H9 (cell line): ENCODE results near the gene PGBD4. TPM values are rescaled to one million over a fixed set of nuclear protein-coding genes. Genes with fewer than 3 reads are reported as not detected.

Source experiments
- DNase-seq: peaks from one replicate; pipeline ENCODE4 v3.0.0-alpha.2; 2017
- H2AFZ ChIP-seq: one replicate; pipeline ENCODE4 v1.6.1; 2013; ENCODE audit warnings: mild to moderate bottlenecking, low read length, control low read depth, moderate library complexity
- H2AK5ac ChIP-seq: 2 replicates; pipeline ENCODE4 v1.6.1; 2013; ENCODE audit warnings: low read length, control low read depth, mixed read lengths; ENCODE audit not compliant: insufficient read length
- H2BK120ac ChIP-seq: one replicate; pipeline ENCODE4 v1.6.1; 2013; ENCODE audit warnings: low read depth, mild to moderate bottlenecking, low read length, control low read depth, inconsistent platforms; ENCODE audit not compliant: poor library complexity, severe bottlenecking
- H2BK12ac ChIP-seq: 2 replicates; pipeline ENCODE4 v1.6.1; 2013; ENCODE audit warnings: low read length, control low read depth, mixed read lengths, low read depth; ENCODE audit not compliant: insufficient read length
- H2BK15ac ChIP-seq: 2 replicates; pipeline ENCODE4 v1.6.1; 2013; ENCODE audit warnings: low read depth, low read length, control low read depth
- H2BK20ac ChIP-seq: one replicate; pipeline ENCODE4 v1.6.1; 2013; ENCODE audit warnings: low read depth, mild to moderate bottlenecking, low read length, control low read depth, inconsistent platforms; ENCODE audit not compliant: poor library complexity, severe bottlenecking
- H2BK5ac ChIP-seq: 2 replicates; pipeline ENCODE4 v1.6.1; 2013; ENCODE audit warnings: low read length, control low read depth, mixed read lengths; ENCODE audit not compliant: insufficient read length
- H3K14ac ChIP-seq: 2 replicates; pipeline ENCODE4 v1.6.1; 2013; ENCODE audit warnings: low read length, control low read depth; ENCODE audit not compliant: insufficient read depth
- H3K18ac ChIP-seq: 2 replicates; pipeline ENCODE4 v1.6.1; 2013; ENCODE audit warnings: low read depth, mild to moderate bottlenecking, mixed read lengths, low read length, control low read depth; ENCODE audit not compliant: insufficient read length
- H3K23ac ChIP-seq: 2 replicates; pipeline ENCODE4 v1.6.1; 2013; ENCODE audit warnings: low read length, control low read depth, mixed read lengths, low read depth; ENCODE audit not compliant: insufficient read length
- H3K23me2 ChIP-seq: 2 replicates; pipeline ENCODE4 v1.6.1; 2013; ENCODE audit warnings: low read depth, mild to moderate bottlenecking, mixed read lengths, low read length, control low read depth; ENCODE audit not compliant: insufficient read length, poor library complexity, severe bottlenecking
- H3K27ac ChIP-seq: 2 replicates; pipeline ENCODE4 v1.5.1; 2013; ENCODE audit warnings: low read length, control low read depth, mixed read lengths, low read depth; ENCODE audit not compliant: insufficient read length
- H3K27me3 ChIP-seq: 2 replicates; pipeline ENCODE4 v1.6.1; 2013; ENCODE audit warnings: low read length, control low read depth, inconsistent platforms; ENCODE audit not compliant: insufficient read depth
- H3K4ac ChIP-seq: 2 replicates; pipeline ENCODE4 v1.6.1; 2013; ENCODE audit warnings: low read depth, mild to moderate bottlenecking, control low read depth, inconsistent platforms, low read length, moderate library complexity
- H3K4me1 ChIP-seq: 2 replicates; pipeline ENCODE4 v1.6.1; 2013; ENCODE audit warnings: low read length, control low read depth, inconsistent platforms; ENCODE audit not compliant: insufficient read depth
- H3K4me2 ChIP-seq: 2 replicates; pipeline ENCODE4 v1.6.1; 2013; ENCODE audit warnings: low read length, control low read depth, mixed read lengths; ENCODE audit not compliant: insufficient read length, insufficient read depth
- H3K56ac ChIP-seq: 2 replicates; pipeline ENCODE4 v1.6.1; 2013; ENCODE audit warnings: low read depth, mild to moderate bottlenecking, mixed read lengths, low read length, control low read depth; ENCODE audit not compliant: insufficient read length
- H3K79me1 ChIP-seq: 2 replicates; pipeline ENCODE4 v1.6.1; 2013; ENCODE audit warnings: low read depth, mild to moderate bottlenecking, moderate library complexity, low read length, control low read depth, inconsistent platforms; ENCODE audit not compliant: insufficient read depth, poor library complexity, severe bottlenecking
- H3K79me2 ChIP-seq: 2 replicates; pipeline ENCODE4 v1.6.1; 2013; ENCODE audit warnings: low read length, control low read depth, inconsistent platforms; ENCODE audit not compliant: insufficient read depth
- H3K9ac ChIP-seq: 2 replicates; pipeline ENCODE4 v1.6.1; 2013; ENCODE audit warnings: low read length, control low read depth, mixed read lengths; ENCODE audit not compliant: insufficient read length; ENCODE audit errors: extremely low read depth
- H3K9me3 ChIP-seq: one replicate; pipeline ENCODE4 v1.6.1; 2013; ENCODE audit warnings: low read depth, low read length, inconsistent platforms; ENCODE audit not compliant: control insufficient read depth
- H3T11ph ChIP-seq: one replicate; pipeline ENCODE4 v1.6.1; 2013; ENCODE audit warnings: mild to moderate bottlenecking, low read length, control low read depth, inconsistent platforms
- H4K20me1 ChIP-seq: one replicate; pipeline ENCODE4 v1.6.1; 2013; ENCODE audit not compliant: control insufficient read depth, insufficient read length, insufficient read depth
- H4K5ac ChIP-seq: 2 replicates; pipeline ENCODE4 v1.6.1; 2013; ENCODE audit warnings: low read depth, mild to moderate bottlenecking, mixed read lengths, low read length, control low read depth; ENCODE audit not compliant: insufficient read length
- H4K8ac ChIP-seq: replicated peaks from 2 replicates; pipeline ENCODE4 v1.6.1; 2013; ENCODE audit warnings: low read length, control low read depth, mixed read lengths, low read depth; ENCODE audit not compliant: insufficient read length
- H4K91ac ChIP-seq: 2 replicates; pipeline ENCODE4 v1.6.1; 2013; ENCODE audit warnings: low read depth, mild to moderate bottlenecking, moderate library complexity, mixed read lengths, low read length, control low read depth; ENCODE audit not compliant: insufficient read length
- H3K27ac Mint-ChIP-seq, 3 experiments: 2 replicates in 2 of 3; 3 replicates in 1 of 3; pipeline ENCODE4 v1.8.0; 2020 to 2021; ENCODE audit warnings: mixed read lengths in 3 of 3, mild to moderate bottlenecking in 1 of 3, moderate library complexity in 1 of 3
- H3K27me3 Mint-ChIP-seq: 2 replicates; pipeline ENCODE4 v1.8.0; 2021; ENCODE audit warnings: low read depth, mild to moderate bottlenecking, moderate library complexity, mixed read lengths
- H3K36me3 Mint-ChIP-seq, 3 experiments: 2 replicates in 2 of 3; 3 replicates in 1 of 3; pipeline ENCODE4 v1.8.0; 2020 to 2021; ENCODE audit warnings: low read depth in 3 of 3, mixed read lengths in 3 of 3; ENCODE audit not compliant: insufficient read depth in 1 of 3
- H3K4me1 Mint-ChIP-seq, 2 experiments: 2 replicates each; pipeline ENCODE4 v1.8.0; 2020; ENCODE audit warnings: mixed read lengths in 2 of 2
- H3K4me3 Mint-ChIP-seq, 2 experiments: 2 replicates in 1 of 2; 3 replicates in 1 of 2; pipeline ENCODE4 v1.8.0; 2020 to 2021; ENCODE audit warnings: mild to moderate bottlenecking in 2 of 2, mixed read lengths in 2 of 2, moderate library complexity in 1 of 2
- H3K9me3 Mint-ChIP-seq, 2 experiments: 2 replicates in 1 of 2; 3 replicates in 1 of 2; pipeline ENCODE4 v1.8.0; 2020; ENCODE audit warnings: mild to moderate bottlenecking in 2 of 2, mixed read lengths in 2 of 2, moderate library complexity in 1 of 2
- CTCF ChIP-seq: fragments of 200-600 bp; sonication (generic); conservative IDR thresholded peaks from 3 replicates; pipeline ENCODE4 v1.8.0; 2021; ENCODE audit warnings: antibody characterized with exemption, mild to moderate bottlenecking
- WGBS: extraction: QIAGEN DNeasy Blood & Tissue Kit; methylation state at CpG from one replicate; pipeline ENCODE4 v1.1.7; 2013; ENCODE audit warnings: missing lambda C conversion rate, low lambda C conversion rate, mixed read lengths; ENCODE audit not compliant: insufficient read length; ENCODE audit errors: extremely low coverage; 5-methylcytosine and 5-hydroxymethylcytosine counted together
- total RNA-seq: library from RNA; stranded (reverse); gene quantifications from 2 replicates; pipeline ENCODE4 v1.2.1, GENCODE V29; 2021

The PGBD4 gene
- total RNA-seq, 1 experiment from 2014 or later, result 1.2 TPM

GRCh38 chr15:34099914-34100313, 2.0 kb upstream of the PGBD4 start:
- Histone ChIP-seq H4K8ac (no peak overlapping the region), H3K56ac (no peak overlapping the region), H3K14ac (no peak overlapping the region), H2BK15ac (no peak overlapping the region), H3K4me2 (no peak overlapping the region), H3K23ac (no peak overlapping the region), H4K5ac (no peak overlapping the region), H2AK5ac (no peak overlapping the region), H3K9me3 (no peaks in the 10 kb centered on the region), H3K4me1 (no peaks in the 10 kb centered on the region), H2BK5ac (no peak overlapping the region), H3K18ac (no peak overlapping the region), H3K27ac (no peak overlapping the region), H3K23me2 (peaks cover 8% of the 10 kb centered on the region), H3K79me1 (no peaks in the 10 kb centered on the region), H2AFZ (no peak overlapping the region), H3K4ac (no peak overlapping the region), H3K79me2 (peaks cover 7% of the 10 kb centered on the region; the same call in 1 of the 2 replicates), H3K9ac (no peak overlapping the region), H4K91ac (no peak overlapping the region), H2BK120ac (no peak overlapping the region), H2BK20ac (no peak overlapping the region), H3K27me3 (no peaks in the 10 kb centered on the region), H4K20me1 (no peaks in the 10 kb centered on the region), H2BK12ac (no peak overlapping the region), H3T11ph (no peak overlapping the region)
- peaks cover 3 to 14% (median 7%) of the 10 kb centered on the region in 3 experiments; a peak in 6 of 7 replicates for H3K36me3 Mint-ChIP-seq
- H3K9me3 Mint-ChIP-seq, result no peaks in the 10 kb centered on the region
- no peak for DNase-seq
- H3K27ac Mint-ChIP-seq, result no peak overlapping the region
- H3K27me3 Mint-ChIP-seq, result no peaks in the 10 kb centered on the region
- TF ChIP-seq CTCF, result no peak
- H3K4me1 Mint-ChIP-seq, result peaks cover 10 to 18% of the 10 kb centered on the region in 2 experiments; a peak in 3 of 4 replicates
- WGBS, result no CpG with 5 or more reads among the region's 5 CpGs
- peak overlapping the region; percentile 25 to 71; a peak in 2 of 5 replicates for H3K4me3 Mint-ChIP-seq
